HG02938 (cell line): ENCODE data around the gene GGTLC2.
"Not testable (repeated sequence)": the region's sequence is repeated elsewhere in the genome, so short reads cannot be mapped to it uniquely, and the experiment has no call there.

Source experiments
- ATAC-seq: cut with Tn5 transposase; IDR thresholded peaks from one replicate; pipeline ENCODE4 v1.9.1; 2021; ENCODE audit warnings: mild to moderate bottlenecking, moderate library complexity; ENCODE audit not compliant: unreplicated experiment

GGTLC2 gene

DNA sequence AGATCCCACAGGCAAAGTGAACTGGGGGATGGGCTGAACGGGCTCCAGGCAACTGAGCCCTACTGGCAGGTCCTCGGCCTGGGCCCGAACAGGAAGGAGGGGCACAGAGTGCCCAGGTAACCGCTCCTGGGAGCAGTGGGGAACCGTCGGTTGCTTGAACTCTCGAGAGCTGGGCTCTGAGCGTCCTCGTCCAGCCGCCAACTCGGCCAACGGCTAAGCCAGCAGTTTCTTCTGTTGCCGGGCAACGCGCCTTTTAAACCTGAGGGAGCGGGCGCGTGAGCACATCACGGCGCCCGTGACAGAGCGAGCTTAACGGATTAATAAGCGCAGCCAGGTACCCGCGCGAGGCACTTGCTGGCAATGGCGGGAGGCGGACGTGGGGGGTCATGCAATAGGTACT lies at the start of gene GGTLC2:
GGTLC2 (plus strand) TSS at position 301 of the 400 bp plus-strand sequence. CDS start 1,732 bp downstream, outside the sequence.
- not testable (repeated sequence) for ATAC-seq

DNA sequence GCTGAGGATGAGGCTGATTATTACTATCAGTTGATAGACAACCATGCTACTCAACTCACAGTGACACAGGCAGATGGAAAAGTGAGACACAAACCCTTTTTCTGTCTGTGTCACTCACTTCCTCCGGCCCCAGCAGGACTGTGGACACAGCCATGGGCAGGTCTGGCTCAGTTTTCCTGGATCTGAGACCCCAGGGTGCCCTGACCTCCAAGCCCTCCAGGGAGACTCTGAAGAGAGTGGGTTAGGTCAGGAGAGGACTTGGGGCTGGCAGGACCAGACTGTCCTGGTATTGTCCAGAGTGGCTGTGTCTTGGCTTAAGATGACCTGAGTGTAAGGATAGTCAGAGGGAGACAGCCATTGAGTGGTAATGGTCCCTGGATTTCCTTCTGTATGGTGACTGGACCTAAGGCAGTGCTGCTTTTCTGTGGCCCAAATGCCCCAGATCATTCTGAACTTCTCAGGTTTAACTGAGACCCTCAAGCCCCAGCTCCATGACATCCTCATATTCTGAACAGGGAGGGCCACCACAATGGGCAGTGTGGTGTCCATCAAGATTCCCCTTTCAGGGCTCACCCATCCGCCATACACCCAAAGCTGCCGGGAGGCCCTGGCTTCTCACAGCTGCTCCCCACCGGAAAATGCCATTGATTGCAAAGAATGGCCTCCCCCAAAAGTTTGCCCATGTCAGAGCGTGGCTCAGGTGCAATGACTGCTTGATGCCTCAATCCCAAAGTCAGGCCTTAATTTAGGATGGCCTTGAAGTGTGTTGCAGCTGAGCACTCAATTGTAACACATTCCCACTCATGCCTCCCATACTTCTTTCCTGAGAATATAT lies 49.2 kb upstream of the GGTLC2 start:
- ATAC-seq: no peak

DNA sequence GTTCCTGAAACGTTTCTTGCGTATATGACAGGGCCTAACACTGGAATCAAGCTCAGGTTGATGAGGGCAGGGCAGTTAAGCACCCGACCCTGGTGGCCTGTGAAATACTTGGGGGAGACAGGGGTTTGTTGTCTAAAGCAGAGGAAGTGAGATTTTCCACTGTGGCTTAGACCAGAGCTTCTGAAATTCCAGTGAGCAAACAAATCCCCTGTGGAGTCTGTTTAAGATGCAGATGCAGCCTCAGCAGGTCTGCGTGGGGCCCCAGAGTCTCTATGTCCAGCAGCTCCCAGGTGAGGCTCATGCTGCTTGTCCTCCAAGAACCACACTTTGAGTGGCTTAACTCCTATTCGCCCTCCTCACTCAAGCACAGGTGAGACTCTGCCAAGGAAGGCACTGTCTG lies 46.3 kb upstream of the GGTLC2 start:
- ATAC-seq: no peak

DNA sequence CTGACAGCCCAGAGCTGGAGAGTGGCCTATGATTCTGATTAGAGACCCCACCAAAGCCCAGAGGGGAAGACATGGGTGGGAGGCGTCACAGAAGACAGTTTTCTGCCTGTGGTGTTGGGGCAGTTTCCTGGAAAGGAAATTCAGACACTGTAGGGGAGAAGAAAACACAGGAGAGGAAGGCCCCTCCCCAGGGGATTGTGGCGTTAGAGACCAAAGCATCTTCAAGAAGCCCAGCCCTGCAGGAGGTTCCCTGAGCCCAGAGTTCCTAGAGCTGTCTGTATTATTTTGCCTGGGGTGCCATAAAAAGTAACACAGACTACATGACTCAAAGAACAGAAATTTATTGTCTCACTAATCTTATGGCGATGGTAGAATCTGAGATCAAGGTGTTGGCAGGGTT lies 45.2 kb upstream of the GGTLC2 start:
- no peak for ATAC-seq

DNA sequence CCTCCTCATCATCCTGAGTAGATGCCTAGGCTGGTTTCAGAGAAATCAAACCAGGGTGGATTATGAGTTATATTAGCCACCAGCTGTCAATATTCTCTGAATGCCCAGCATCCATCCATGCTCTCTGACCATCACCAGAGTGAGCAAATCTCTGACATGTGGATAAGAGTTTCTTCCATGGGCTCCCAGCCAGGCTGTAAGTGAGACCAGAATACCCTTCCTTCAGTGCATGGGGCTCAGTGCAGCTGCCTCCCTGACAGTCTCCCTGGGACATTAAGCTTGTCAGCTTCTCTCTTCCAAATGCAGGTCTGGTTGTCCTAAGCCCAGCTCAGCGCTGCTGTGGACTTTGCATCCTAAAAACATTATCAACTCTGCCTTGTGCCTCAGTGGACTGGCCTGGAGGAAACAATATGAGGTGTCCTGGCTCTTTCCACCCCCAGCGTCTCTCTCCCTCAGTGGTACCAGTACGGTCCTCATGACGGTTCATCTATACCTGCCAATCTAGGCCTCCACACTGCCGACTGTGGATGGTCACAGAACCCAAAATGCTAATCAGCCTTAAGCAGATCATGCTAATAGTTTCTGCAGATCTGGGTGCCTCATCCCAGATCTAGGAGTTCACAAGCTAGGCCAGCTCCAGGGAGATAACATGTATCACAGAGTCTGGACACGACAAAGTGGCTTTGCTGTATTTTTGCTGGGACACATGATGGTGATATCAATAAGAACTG lies 43.7 kb upstream of the GGTLC2 start:
- ATAC-seq: no peak

DNA sequence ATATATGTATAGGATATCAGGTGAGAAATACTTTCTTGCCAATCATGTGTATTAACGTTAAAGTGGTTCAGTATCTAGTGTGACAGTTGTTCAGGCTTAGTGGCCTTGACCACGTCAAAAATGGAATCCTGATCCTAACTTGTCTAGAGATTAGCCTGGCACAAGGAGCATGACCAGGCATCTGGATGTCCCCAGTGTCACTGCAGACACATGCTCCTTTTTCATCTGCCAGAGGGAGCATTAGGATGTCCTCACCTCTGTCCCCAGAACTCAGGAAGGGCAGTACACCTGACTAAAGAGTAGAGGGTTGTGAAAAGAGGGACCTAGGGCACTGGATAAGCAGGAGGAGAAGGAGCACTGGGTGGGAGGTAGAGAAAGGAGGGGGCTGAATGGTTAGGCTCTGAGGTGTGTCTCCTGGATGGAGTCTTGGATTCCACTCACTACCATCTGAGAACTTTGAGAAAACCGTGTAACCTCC lies 40.9 kb upstream of the GGTLC2 start:
- no peak for ATAC-seq

DNA sequence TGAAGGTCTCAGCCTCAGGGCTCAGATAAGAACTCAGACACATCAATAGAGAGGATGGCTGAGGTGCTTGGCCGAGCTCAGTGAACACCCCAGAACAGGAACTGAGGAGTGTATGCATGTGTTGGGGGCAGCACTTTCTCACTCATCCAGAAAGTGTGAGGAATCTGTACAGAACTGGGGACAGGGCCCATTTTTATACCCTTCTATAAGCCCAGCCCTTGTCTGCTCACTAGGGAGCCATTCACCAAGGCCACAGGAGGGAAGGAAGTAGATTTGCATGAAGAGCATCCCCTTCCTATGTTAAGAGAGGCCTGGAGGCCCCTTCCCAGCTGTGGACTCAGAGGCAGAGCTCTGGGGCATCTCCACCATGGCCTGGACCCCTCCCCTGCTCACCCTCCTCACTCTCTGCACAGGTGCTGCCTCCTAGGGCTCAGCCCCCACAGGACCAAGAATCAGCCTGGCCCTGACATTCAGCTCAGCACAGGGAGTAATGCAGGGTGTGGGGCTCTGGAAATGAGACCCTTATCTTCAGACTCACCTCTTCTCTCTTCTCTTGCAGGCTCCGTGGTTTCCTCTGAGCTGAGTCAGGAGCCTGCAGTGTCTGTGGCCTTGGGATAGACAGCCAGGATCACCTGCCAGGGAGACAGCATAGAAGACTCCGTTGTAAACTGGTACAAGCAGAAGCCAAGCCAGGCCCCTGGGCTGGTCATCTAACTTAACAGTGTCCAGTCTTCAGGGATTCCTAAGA lies 39.9 kb upstream of the GGTLC2 start:
- ATAC-seq: no peak

DNA sequence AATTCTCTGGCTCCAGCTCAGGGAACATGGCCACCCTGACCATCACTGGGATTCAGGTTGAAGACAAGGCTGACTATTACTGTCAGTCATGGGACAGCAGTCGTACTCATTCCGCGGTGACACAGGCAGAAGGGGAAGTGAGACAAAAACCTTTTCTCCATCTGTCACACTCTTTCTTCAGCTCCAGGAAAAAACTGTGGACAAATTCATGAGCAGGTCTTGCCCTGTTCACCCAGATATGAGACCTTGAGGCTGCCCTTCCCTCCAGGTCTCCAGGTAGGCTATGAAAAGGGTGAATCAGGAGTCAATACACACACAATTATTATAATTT lies 39.4 kb upstream of the GGTLC2 start:
- ATAC-seq: no peak

DNA sequence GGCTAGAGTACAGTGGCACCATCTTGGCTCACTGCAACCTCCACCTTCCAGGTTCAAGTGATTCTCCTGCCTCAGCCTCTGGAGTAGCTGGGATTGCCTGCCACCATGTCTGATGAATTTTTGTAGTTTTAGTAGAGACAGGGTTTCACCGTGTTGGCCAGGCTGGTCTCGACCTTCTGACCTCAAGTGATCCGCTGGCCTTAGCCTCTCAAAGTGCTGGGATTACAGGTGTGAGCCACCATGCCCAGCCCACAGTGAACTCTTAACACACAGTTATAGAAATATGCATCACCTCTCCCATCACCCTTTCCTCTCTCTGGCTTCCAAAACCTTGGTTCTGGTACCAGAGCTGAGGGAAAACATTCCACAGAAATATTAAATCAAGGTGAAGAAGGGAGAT lies 36.4 kb upstream of the GGTLC2 start:
- ATAC-seq: not testable (repeated sequence)

DNA sequence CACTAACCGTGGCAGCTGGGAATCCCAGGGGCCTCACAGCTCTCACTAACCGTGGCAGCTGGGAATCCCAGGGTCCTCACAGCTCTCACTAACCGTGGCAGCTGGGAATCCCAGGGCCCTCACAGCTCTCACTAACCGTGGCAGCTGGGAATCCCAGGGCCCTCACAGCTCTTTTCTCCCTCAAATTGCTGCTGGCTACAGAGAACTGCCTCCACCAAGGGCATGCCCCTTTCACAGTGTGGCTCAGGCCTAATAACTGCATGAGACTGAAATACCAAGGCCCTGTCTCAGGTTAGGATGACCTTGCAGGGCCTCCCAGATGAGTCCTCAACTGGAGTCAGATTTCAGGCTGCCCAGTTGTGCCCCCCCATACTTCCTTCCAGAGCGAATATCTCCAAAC lies 35.1 kb upstream of the GGTLC2 start:
- no peak for ATAC-seq

DNA sequence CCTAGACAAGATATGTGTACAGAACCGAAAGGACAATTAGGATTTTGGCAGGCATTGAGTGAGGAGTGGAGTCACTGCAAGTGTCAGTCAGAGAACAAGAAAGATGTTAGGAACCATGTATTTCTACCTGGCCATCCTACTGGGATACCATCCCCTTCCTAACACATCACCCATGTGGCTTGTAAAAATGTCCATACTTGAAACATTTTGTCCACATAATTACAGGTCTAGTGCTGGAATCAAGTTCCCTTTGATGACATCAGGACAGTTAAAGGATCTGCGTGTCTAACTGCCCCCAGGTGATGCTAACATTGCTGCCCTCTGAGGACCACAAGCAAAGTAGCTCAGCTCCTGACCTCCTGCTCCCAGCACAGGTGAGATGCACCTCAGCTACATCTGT lies 31.9 kb upstream of the GGTLC2 start:
- no peak for ATAC-seq

DNA sequence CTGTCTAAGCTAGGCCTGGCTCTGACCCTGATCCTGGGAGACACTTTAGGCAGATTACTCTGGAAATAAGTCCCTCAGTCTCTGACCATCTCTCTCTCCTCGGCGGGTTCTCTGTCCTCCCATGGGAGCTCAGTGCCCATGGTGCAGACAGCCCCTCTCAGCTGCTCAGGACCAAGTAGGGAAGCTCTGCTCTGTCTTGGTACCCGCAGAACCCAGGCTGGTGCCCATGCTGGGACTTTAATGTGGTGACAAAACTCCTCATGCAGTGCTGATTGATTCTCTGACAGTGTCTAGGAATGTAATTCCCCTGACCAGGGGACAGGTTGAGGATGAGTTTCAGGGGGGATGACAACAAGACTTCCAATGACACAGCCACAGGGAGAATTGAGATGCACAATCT lies 30.3 kb upstream of the GGTLC2 start:
- ATAC-seq: no peak

DNA sequence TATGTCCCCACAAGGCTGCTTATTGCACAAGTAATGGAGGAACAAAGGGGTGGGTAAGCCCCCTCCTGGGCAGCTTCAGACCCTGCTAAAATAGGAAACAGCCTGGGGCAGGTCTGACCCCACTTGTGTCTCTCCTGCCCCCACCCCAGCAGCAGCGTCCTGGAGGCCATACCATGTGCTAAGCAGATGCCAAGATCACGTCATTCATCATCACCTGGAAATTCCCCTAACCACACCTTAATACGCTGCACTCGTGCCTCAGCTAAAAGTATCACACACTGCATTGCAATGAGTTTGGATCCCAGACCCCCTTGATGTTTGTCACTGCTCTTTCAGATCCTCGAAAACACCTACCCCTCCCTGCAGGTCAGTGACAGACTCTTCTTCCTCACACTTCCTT lies 27.8 kb upstream of the GGTLC2 start:
- no peak for ATAC-seq

DNA sequence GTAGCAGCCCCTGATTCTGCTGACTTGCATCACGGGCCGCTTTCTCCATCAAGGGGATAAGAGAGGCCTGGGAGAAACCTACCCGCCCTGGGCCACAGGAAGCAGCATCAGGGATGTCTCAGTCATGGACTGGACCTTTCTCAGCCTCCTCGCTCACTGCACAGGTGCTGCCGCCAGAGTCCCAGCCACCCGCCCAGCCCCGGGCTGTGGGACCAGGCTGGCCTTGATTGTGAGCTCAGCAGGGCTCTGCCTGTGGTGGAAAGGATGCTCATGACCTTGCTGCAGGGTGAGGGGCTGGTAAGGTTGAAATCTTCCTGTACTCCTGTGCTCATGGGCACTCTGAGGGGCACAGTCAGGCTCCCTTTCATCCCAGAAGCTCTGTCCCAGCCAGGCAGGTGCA lies 26.0 kb upstream of the GGTLC2 start:
- no peak for ATAC-seq

DNA sequence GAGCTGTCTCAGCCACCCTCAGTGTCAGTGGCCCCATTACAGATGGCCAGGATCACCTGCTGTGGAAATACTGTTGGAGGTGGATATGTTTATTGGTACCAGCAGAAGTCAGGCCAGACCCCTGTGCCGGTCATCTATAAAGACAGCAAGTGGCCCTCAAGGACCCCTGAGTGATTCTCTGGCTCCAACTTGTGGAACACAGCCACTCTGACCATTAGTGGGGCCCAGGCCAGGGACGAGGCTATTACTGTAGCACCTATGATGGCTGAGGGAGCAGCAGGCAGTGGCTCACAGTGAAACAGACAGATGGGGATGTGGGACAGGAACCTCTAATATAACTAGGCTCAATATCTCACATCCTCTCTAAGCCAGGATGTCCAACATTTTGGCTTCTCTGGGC lies 25.5 kb upstream of the GGTLC2 start:
- no peak for ATAC-seq

DNA sequence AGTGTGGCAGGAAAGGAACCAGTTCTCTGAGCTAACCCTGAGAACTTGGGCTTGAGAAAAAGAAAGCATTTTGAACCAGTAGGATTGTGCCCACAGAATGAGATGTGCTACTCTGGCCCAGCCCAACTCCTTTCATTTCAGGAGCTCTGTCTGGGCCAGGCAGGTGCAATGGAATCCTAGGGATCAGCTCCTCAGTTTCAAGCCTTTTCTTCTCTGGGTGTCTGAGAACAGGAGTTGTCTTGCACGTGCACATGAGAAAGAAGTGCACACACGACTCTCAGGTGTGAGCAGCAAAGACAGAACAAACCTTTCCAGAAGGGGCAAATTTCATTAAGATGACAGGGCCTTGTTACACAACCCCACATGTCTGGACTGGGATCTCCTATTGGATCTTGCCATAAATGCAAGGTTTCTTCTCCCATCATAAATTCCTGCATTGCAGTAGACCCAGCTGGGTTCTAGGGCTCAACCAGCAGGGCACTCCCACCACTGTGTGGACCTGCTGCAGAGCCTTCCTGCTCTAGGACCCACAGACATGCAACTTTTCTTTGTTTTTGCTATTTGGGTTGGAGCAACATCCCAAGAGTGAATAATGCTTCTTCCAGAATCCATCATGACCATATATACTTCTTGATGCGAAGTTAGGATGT lies 24.5 kb upstream of the GGTLC2 start:
- ATAC-seq: no peak

DNA sequence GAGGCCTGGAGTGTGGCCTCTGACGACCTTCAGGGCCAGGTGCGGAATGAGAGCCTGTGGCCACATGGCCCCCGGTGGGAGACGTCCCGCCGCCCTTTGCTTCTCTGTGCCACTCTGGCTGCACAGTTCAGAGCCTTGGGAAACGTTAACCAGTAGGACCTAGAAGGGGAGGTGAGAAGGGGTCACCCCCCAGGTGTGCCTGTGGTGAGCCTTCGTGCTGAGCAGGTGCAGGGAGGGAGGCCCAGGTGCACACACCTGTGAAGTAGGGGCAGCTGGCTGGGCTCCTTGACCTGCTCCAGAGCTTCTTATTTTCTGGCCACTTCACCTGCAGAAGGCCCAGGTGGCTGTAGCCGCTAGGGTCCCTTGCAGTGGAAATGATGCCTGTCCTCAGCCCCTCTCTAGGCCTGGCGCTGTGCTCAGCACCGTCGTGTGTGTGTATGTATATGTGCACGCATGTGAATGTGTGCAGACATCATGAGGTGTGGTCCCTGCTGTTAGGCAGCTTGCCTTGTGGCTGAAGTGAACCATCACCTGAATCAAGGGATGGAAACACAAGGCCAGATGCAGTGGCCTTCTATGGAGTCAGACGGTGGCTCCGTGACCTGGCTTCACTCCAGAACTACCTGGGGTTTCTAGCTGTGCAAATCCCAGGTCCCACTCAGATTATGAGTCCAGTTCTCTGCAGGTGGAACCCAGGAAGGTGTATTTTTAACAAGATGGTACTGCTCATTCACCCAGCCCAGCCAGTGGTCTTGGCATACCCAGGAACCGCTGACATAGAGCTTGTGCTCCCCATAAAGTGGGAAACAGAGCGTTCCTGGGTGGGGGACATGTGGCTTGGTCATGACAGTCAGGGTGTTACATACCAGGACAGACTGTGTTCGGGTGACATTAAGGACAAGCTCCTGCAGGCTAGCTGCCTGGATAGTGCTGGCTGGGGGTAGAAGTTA lies 15.6 kb upstream of the GGTLC2 start:
- ATAC-seq: not testable (repeated sequence)

DNA sequence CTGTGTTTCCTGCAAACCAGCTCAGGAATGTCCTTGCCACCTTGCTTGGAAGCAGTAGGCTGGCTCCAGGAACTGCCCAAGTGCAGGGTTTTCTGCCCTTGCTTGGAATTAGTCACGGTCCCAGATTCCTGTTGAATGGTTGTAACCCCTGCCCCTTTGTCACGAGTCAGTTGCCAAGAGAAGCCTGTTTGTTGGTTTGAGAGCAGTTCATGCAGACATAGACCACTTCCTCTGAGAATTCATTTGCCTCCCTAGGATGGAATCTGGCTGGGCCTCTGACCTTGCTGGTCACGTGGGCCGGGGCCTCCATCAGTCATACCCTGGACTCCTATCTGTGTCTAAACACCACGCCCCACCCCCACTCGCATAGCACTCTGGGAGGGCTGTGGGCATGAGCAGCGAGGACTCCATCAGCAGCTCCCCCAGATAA lies 13.2 kb upstream of the GGTLC2 start:
- not testable (repeated sequence) for ATAC-seq

DNA sequence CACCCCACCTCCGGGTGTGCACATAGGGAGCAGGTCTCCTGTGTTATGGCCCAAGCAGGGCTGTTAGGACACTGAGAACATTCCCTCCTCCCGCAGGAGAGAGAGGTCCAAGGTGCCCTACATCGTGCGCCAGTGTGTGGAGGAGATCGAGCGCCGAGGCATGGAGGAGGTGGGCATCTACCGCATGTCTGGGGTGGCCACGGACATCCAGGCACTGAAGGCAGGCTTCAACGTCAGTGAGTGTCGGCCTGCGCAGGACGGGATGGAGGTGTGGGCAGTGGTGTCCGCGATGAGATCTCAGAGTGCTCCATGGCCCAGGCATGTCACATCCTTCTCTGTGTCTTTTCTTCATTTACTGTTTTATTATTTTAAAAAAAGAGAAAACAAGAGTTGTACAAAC lies 12.2 kb upstream of the GGTLC2 start:
- ATAC-seq: not testable (repeated sequence)

DNA sequence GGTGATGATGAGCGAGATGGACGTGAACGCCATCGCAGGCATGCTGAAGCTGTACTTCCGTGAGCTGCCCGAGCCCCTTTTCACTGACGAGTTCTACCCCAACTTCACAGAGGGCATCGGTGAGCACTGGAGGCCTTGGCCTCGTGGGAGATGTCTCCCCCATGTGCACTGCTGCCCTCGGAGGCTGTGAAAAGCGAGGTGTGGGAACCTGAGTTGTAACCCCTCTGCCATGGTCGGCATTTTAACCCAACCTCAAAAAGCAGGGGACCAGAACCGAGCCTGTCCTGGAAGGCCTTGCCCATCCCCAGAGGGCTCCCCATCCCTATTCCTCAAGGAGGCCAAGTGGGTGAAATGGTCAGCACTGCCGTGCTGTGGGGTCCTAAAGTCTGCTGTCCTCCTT lies 10.9 kb upstream of the GGTLC2 start:
- ATAC-seq: not testable (repeated sequence)
